HG03108 (cell line): Measurements from ENCODE around the gene ART3.

Experiments used
- ATAC-seq: cut with Tn5 transposase; IDR thresholded peaks from one replicate; pipeline ENCODE4 v1.9.1; 2021; ENCODE audit warnings: moderate library complexity; ENCODE audit not compliant: unreplicated experiment

The ART3 gene

GRCh38 chr4:76144546-76144945 lies 70.0 kb downstream of the ART3 start:
- no peak for ATAC-seq

GRCh38 chr4:76147454-76148141 lies 73.1 kb downstream of the ART3 start:
- peak; percentile 31 for ATAC-seq

- peak; percentile 99 for ATAC-seq
These were observed 73.8 kb downstream of the ART3 start, which contains the start of gene NUP54 for GRCh38 chr4:76148142-76148865. NUP54 (minus strand) TSS chr4:76148397; CDS start chr4:76148374, 23 bp downstream.

GRCh38 chr4:76153356-76153755 lies 78.8 kb downstream of the ART3 start:
- ATAC-seq = no peak

GRCh38 chr4:76155979-76156378 lies 81.5 kb downstream of the ART3 start:
- no peak for ATAC-seq

- ATAC-seq = no peak
These were observed 82.1 kb downstream of the ART3 start for GRCh38 chr4:76156635-76157034.

- ATAC-seq = no peak
These were observed 85.8 kb downstream of the ART3 start for GRCh38 chr4:76160355-76160754.
